Activated T-helper 2 cell treated with anti-CD3 and anti-CD28 coated beads, Interferon-gamma antibody, Interleukin-2, Interleukin-4, amounts not matched to agents 10 μg/mL and 5 μg/mL and 100 μg/mL, durations not matched to agents 14 hours and 24 hours and 36 hours (primary cell): ENCODE results near the gene MEF2D. TPM values are rescaled to one million over a fixed set of nuclear protein-coding genes. Genes with fewer than 3 reads are reported as not detected.

Experiments used
- DNase-seq: peaks from one replicate; pipeline ENCODE4 v3.0.0; 2021; ENCODE audit warnings: low spot score
- H3K27ac Mint-ChIP-seq: one replicate; pipeline ENCODE4 v1.8.0; 2021; ENCODE audit warnings: mixed read lengths
- H3K27me3 Mint-ChIP-seq: one replicate; pipeline ENCODE4 v1.8.0; 2021; ENCODE audit warnings: low read depth, mixed read lengths
- H3K36me3 Mint-ChIP-seq: one replicate; pipeline ENCODE4 v1.8.0; 2021; ENCODE audit warnings: low read depth, mixed read lengths
- H3K4me1 Mint-ChIP-seq: one replicate; pipeline ENCODE4 v1.8.0; 2021; ENCODE audit warnings: low read depth, mixed read lengths
- H3K4me3 Mint-ChIP-seq: one replicate; pipeline ENCODE4 v1.8.0; 2021; ENCODE audit warnings: low read depth, mild to moderate bottlenecking, moderate library complexity, mixed read lengths
- H3K9me3 Mint-ChIP-seq: one replicate; pipeline ENCODE4 v1.8.0; 2021; ENCODE audit warnings: mixed read lengths
- intact Hi-C: fragments of 100-400 bp; cut with micrococcal nuclease; formaldehyde crosslinking; loops from one replicate; pipeline ENCODE4 v1.15.1; 2023
- total RNA-seq: library from RNA; stranded (reverse); gene quantifications from 2 replicates; pipeline ENCODE4 v1.2.3, GENCODE V29; 2022

Gene MEF2D
- total RNA-seq, 1 donor from 2014 or later: 42.1 TPM

GRCh38 chr1:156496211-156496761, 4.3 kb downstream of the MEF2D start:
- peaks cover 60% of the 10 kb centered on the region for H3K4me1 Mint-ChIP-seq
- no peak overlapping the region for H3K4me3 Mint-ChIP-seq
- intact Hi-C loops: no loop called here
- no peak overlapping the region for H3K27ac Mint-ChIP-seq
- DNase-seq: no peak
- H3K36me3 Mint-ChIP-seq: peaks cover 49% of the 10 kb centered on the region
- no peaks in the 10 kb centered on the region for H3K9me3 Mint-ChIP-seq
- no peaks in the 10 kb centered on the region for H3K27me3 Mint-ChIP-seq

GRCh38 chr1:156495401-156496140, 5.0 kb downstream of the MEF2D start:
- no peak overlapping the region for H3K4me3 Mint-ChIP-seq
- DNase-seq: no peak
- peaks cover 49% of the 10 kb centered on the region for H3K36me3 Mint-ChIP-seq
- intact Hi-C loops: no loop called here
- H3K27me3 Mint-ChIP-seq: no peaks in the 10 kb centered on the region
- H3K27ac Mint-ChIP-seq: peak overlapping the region; percentile 26
- H3K4me1 Mint-ChIP-seq: peaks cover 67% of the 10 kb centered on the region
- no peaks in the 10 kb centered on the region for H3K9me3 Mint-ChIP-seq

GRCh38 chr1:156494309-156494895, 6.2 kb downstream of the MEF2D start:
- no peaks in the 10 kb centered on the region for H3K9me3 Mint-ChIP-seq
- peaks cover 49% of the 10 kb centered on the region for H3K36me3 Mint-ChIP-seq
- no peak for DNase-seq
- H3K4me3 Mint-ChIP-seq: no peak overlapping the region
- H3K4me1 Mint-ChIP-seq: peaks cover 72% of the 10 kb centered on the region
- intact Hi-C loops: no loop called here
- no peak overlapping the region for H3K27ac Mint-ChIP-seq
- H3K27me3 Mint-ChIP-seq: no peaks in the 10 kb centered on the region

GRCh38 chr1:156493742-156494141, 6.8 kb downstream of the MEF2D start:
- intact Hi-C loops: no loop called here
- Mint-ChIP-seq H3K27ac (no peak overlapping the region), H3K27me3 (no peaks in the 10 kb centered on the region), H3K36me3 (peaks cover 44% of the 10 kb centered on the region), H3K4me3 (no peak overlapping the region), H3K4me1 (peaks cover 76% of the 10 kb centered on the region), H3K9me3 (no peaks in the 10 kb centered on the region)
- no peak for DNase-seq

- Mint-ChIP-seq H3K4me1 (peaks cover 80% of the 10 kb centered on the region), H3K4me3 (no peak overlapping the region), H3K9me3 (no peaks in the 10 kb centered on the region), H3K36me3 (peaks cover 41% of the 10 kb centered on the region), H3K27ac (no peak overlapping the region), H3K27me3 (no peaks in the 10 kb centered on the region)
- DNase-seq: no peak
- intact Hi-C loops: no loop called here
Measured at GRCh38 chr1:156493154-156493631, 7.4 kb downstream of the MEF2D start.

- intact Hi-C loops: loop anchor here (1.0 kb wide), 1 partner anchor 8 kb away; the partner anchor contains the start of gene MEF2D
- Mint-ChIP-seq H3K4me3 (no peak overlapping the region), H3K27me3 (no peaks in the 10 kb centered on the region), H3K9me3 (no peaks in the 10 kb centered on the region), H3K4me1 (peaks cover 80% of the 10 kb centered on the region), H3K27ac (no peak overlapping the region), H3K36me3 (peaks cover 35% of the 10 kb centered on the region)
- no peak for DNase-seq
Measured at GRCh38 chr1:156492591-156493080, 7.9 kb downstream of the MEF2D start.

GRCh38 chr1:156492013-156492590, 8.5 kb downstream of the MEF2D start:
- intact Hi-C loops: loop anchor here (1.0 kb wide), 1 partner anchor 8 kb away; the partner anchor contains the start of gene MEF2D
- Mint-ChIP-seq H3K4me1 (peaks cover 79% of the 10 kb centered on the region), H3K27me3 (no peaks in the 10 kb centered on the region), H3K27ac (no peak overlapping the region), H3K36me3 (peaks cover 30% of the 10 kb centered on the region), H3K9me3 (no peaks in the 10 kb centered on the region), H3K4me3 (no peak overlapping the region)
- DNase-seq: no peak

GRCh38 chr1:156491151-156491949, 9.2 kb downstream of the MEF2D start:
- Mint-ChIP-seq H3K9me3 (no peaks in the 10 kb centered on the region), H3K36me3 (peaks cover 26% of the 10 kb centered on the region), H3K4me1 (peaks cover 77% of the 10 kb centered on the region), H3K27me3 (no peaks in the 10 kb centered on the region), H3K4me3 (no peak overlapping the region), H3K27ac (no peak overlapping the region)
- no peak for DNase-seq
- intact Hi-C loops: no loop called here

GRCh38 chr1:156490401-156491032, 10.1 kb downstream of the MEF2D start:
- H3K4me1 Mint-ChIP-seq: peaks cover 71% of the 10 kb centered on the region
- no peak for DNase-seq
- intact Hi-C loops: no loop called here
- peak overlapping the region; percentile 11 for H3K4me3 Mint-ChIP-seq
- no peaks in the 10 kb centered on the region for H3K27me3 Mint-ChIP-seq
- peaks cover 24% of the 10 kb centered on the region for H3K36me3 Mint-ChIP-seq
- no peaks in the 10 kb centered on the region for H3K9me3 Mint-ChIP-seq
- H3K27ac Mint-ChIP-seq: peak overlapping the region; percentile 39

GRCh38 chr1:156489935-156490293, 10.7 kb downstream of the MEF2D start:
- H3K4me1 Mint-ChIP-seq: peaks cover 66% of the 10 kb centered on the region
- H3K27ac Mint-ChIP-seq: peak overlapping the region; percentile 20
- no peaks in the 10 kb centered on the region for H3K27me3 Mint-ChIP-seq
- DNase-seq: no peak
- peak overlapping the region; percentile 30 for H3K4me3 Mint-ChIP-seq
- intact Hi-C loops: loop anchor here (2.0 kb wide), 1 partner anchor 33 kb away; no protein-coding TSS in a partner anchor
- H3K9me3 Mint-ChIP-seq: no peaks in the 10 kb centered on the region
- H3K36me3 Mint-ChIP-seq: peaks cover 18% of the 10 kb centered on the region

- H3K4me1 Mint-ChIP-seq: peaks cover 65% of the 10 kb centered on the region
- intact Hi-C loops: loop anchor here (2.0 kb wide), 1 partner anchor 33 kb away; no protein-coding TSS in a partner anchor
- H3K27me3 Mint-ChIP-seq: no peaks in the 10 kb centered on the region
- H3K27ac Mint-ChIP-seq: peak overlapping the region; percentile 6
- H3K4me3 Mint-ChIP-seq: peak overlapping the region; percentile 30
- H3K36me3 Mint-ChIP-seq: peaks cover 18% of the 10 kb centered on the region
- H3K9me3 Mint-ChIP-seq: no peaks in the 10 kb centered on the region
- DNase-seq: no peak
Measured at GRCh38 chr1:156489166-156489934, 11.2 kb downstream of the MEF2D start.
